GM13977 (cell line): Measurements from ENCODE around the gene TMEM52B.

Experiments
- DNase-seq: peaks from one replicate; pipeline ENCODE4 v3.0.0; 2012; ENCODE audit warnings: low spot score
- CTCF ChIP-seq: IDR thresholded peaks from 2 replicates; pipeline ENCODE4 v1.5.1; 2012; ENCODE audit warnings: mild to moderate bottlenecking, control low read depth; ENCODE audit not compliant: insufficient read depth; ENCODE audit errors: extremely low read depth, missing control alignments
- in situ Hi-C: fragments of 300-500 bp; cut with MboI; formaldehyde crosslinking; loops from one replicate; pipeline ENCODE4 v1.12.0; 2022; ENCODE audit warnings: low sequenced_read_pairs, low pct_unique_long_range_greater_than_20kb, mixed read lengths, inconsistent platforms; ENCODE audit not compliant: unreplicated experiment

TMEM52B gene

GRCh38 chr12:10167599-10167998, 11.2 kb upstream of the TMEM52B start:
- DNase-seq = no peak
- no peak for TF ChIP-seq CTCF
- in situ Hi-C loops = no loop called here

- no peak for DNase-seq
- TF ChIP-seq CTCF = no peak
- in situ Hi-C loops = no loop called here
These were observed 9.7 kb upstream of the TMEM52B start for GRCh38 chr12:10169104-10169503.

- in situ Hi-C loops = no loop called here
- DNase-seq = no peak
- TF ChIP-seq CTCF = no peak
These were observed 8.6 kb upstream of the TMEM52B start for GRCh38 chr12:10170216-10170615.

GRCh38 chr12:10171973-10172728, 6.7 kb upstream of the TMEM52B start, which contains the start of gene OLR1:
TSS of gene OLR1 (minus strand) at chr12:10172132. CDS start at chr12:10172077, 55 bp downstream.
- TF ChIP-seq CTCF = no peak
- no peak for DNase-seq
- in situ Hi-C loops = no loop called here

- TF ChIP-seq CTCF = no peak
- in situ Hi-C loops = no loop called here
- DNase-seq = no peak
These were observed 3.7 kb upstream of the TMEM52B start for GRCh38 chr12:10174986-10175614.

GRCh38 chr12:10175846-10176636, 2.8 kb upstream of the TMEM52B start:
- DNase-seq = no peak
- in situ Hi-C loops = no loop called here
- TF ChIP-seq CTCF = no peak
